GM13977 (cell line): ENCODE data around the gene DLG2.
"Not testable (repeated sequence)": the region's sequence is repeated elsewhere in the genome, so short reads cannot be mapped to it uniquely, and the experiment has no call there.

ENCODE experiments used
- DNase-seq: peaks from one replicate; pipeline ENCODE4 v3.0.0; 2012; ENCODE audit warnings: low spot score
- in situ Hi-C: fragments of 300-500 bp; cut with MboI; formaldehyde crosslinking; loops from one replicate; pipeline ENCODE4 v1.12.0; 2022; ENCODE audit warnings: low sequenced_read_pairs, low pct_unique_long_range_greater_than_20kb, mixed read lengths, inconsistent platforms; ENCODE audit not compliant: unreplicated experiment
- TF ChIP-seq, protein P1 (sequence below): IDR thresholded peaks from 2 replicates; pipeline ENCODE4 v1.5.1; 2012; ENCODE audit warnings: mild to moderate bottlenecking, control low read depth; ENCODE audit not compliant: insufficient read depth; ENCODE audit errors: extremely low read depth, missing control alignments

Gene DLG2

DNA sequence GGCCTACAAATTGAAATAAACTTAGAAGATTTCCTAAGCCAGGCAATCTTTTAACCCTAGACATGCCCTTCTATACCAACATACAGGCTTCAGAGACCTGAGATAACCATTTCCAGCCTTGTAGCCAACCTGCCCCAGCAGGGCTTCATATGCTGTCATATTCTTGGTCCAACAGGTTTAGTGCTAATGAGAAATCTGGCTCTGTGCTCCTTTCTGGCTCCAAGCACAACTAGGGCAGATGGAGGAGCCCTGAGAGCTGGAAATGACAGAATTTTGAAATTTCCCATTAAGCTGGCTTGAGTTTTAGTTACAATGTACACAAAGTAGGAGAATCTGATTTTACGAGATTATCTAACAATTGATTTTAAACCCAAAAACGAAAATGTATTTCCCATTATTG, 2018.0 kb downstream of the DLG2 start:
- in situ Hi-C loops: no loop called here
- TF ChIP-seq, protein P1, sequence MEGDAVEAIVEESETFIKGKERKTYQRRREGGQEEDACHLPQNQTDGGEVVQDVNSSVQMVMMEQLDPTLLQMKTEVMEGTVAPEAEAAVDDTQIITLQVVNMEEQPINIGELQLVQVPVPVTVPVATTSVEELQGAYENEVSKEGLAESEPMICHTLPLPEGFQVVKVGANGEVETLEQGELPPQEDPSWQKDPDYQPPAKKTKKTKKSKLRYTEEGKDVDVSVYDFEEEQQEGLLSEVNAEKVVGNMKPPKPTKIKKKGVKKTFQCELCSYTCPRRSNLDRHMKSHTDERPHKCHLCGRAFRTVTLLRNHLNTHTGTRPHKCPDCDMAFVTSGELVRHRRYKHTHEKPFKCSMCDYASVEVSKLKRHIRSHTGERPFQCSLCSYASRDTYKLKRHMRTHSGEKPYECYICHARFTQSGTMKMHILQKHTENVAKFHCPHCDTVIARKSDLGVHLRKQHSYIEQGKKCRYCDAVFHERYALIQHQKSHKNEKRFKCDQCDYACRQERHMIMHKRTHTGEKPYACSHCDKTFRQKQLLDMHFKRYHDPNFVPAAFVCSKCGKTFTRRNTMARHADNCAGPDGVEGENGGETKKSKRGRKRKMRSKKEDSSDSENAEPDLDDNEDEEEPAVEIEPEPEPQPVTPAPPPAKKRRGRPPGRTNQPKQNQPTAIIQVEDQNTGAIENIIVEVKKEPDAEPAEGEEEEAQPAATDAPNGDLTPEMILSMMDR: no peak
- no peak for DNase-seq

DNA sequence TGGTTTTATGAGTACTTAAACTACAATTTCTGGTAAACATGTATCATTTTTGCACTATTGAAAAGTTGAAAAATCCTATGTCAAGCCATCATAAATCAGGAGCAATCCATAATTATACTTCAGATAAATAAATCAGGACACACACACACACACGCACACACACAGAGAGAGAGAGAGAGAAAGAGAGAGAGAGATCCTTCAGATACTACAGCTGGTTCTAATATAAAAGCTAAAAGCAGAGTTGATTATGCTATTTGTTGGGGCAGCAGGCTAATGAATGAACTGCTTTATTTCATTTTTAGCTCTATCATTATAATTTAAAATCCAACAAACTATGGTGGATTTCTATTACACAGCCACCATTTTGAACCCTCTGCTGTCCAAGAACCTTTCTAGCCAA, 2018.6 kb downstream of the DLG2 start:
- TF ChIP-seq, protein P1: no peak
- in situ Hi-C loops: no loop called here
- DNase-seq: no peak

DNA sequence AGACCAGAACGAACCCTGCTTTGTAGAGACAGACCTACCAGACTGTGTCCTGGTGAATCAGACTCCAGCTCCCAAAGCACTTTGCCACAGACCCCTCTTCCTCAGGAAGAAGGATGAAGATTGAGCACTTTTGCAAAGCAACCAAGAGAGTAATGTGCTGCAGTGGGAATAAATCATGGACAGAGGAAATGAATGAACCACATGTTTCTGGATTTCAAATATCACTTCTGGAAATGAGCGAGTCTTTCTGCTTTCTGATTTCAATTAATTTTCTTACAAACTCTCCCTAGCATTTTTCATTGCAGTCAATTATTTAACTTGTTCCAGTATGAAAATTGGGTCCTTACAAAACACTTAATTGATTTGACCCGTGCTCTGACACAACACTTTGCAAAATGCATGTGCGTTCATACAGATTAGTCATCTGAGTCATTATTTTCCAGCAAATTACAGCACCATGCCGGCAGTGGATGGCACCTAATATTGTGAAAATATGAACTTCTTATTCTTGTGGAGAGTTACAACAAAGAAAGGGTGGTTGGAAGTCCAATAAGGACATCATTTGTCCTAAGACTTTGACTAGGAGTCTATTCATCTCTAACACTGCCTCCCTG, 2025.1 kb downstream of the DLG2 start:
- TF ChIP-seq, protein P1: no peak
- in situ Hi-C loops: no loop called here
- DNase-seq: no peak

DNA sequence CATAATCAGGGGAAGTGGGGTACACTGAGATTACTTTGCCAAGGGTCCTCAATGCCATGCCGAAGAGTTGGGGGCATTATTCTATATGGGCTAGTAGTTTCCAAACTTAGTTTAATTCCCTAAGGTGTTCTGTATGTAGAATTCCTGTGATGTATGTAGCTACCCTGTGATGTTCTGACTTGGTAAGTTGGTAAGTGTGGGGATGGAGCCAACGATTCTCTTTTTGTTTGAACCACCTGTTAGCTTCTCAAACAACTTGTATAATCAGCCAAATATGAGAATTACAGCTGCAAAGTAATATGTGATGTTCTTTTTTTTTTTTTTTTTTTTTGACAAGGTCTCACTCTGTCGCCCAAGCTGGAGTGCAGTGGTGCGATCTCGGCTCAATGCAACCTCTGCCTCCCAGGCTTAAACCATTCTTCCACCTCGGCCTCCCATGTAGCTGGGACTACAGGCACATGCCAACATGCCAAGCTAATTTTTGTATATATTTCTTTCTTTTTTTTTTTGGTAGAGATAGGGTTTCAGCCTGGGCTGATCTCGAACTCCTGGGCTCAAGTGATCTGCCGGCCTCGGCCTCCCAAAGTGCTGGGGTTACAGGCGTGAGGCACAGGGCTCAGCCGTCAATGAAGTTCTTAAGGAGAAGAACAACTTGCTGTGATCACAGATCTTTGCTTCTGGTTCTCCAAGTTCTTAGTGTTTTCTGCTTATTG, 2025.8 kb downstream of the DLG2 start:
- DNase-seq: no peak
- in situ Hi-C loops: no loop called here
- TF ChIP-seq, protein P1: no peak

DNA sequence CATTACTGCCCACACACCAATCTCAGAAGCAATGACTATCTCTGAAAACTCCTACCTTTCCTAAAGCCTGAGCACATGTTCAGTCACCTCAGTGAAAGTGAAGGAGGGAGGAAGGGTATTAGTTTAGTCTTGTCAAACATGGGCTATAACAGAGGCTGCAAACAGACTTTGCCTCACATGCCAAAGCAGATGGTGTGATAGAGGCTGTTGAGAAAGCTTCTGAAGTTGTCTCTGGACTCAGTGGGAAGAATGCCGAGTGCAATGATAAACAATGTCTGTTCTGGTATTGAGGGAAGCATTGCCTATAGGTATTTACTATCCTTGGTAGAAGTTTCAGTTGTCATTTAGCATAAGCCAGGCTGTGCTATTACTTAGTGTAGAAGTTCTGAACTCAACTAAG, 2026.5 kb downstream of the DLG2 start:
- in situ Hi-C loops: no loop called here
- TF ChIP-seq, protein P1: no peak
- DNase-seq: no peak

DNA sequence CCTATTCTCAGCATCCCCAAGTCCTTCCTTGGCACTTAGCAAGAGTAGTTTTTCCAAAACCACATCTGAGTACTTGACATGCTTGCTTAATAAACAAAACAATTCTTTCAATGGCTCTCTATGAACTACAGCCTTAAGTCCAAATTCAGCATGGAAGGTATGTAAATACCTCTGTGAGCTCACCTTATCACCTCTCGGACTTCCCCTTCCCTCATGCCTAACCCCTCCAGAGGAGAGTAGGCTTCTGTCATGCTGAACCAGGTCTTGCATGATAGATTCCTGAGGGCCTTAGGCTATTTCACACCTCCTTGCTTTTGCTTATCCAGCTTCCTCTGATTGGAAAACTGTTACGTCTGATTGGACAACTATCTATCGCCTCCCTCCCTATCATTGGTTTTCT, 2028.1 kb downstream of the DLG2 start:
- TF ChIP-seq, protein P1: no peak
- in situ Hi-C loops: no loop called here
- no peak for DNase-seq

DNA sequence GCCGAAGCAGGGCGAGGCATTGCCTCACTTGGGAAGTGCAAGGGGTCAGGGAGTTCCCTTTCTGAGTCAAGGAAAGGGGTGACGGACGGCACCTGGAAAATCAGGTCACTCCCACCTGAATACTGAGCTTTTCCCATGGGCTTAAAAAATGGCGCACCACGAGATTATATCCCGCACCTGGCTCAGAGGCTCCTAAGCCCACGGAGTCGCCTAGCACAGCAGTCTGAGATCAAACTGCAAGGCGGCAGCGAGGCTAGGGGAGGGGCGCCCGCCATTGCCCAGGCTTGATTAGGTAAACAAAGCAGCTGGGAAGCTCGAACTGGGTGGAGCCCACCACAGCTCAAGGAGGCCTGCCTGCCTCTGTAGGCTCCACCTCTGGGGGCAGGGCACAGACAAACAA, 2039.3 kb downstream of the DLG2 start:
- in situ Hi-C loops, DNase-seq: not testable (repeated sequence)
